K562 (cell line): ENCODE measurements around the gene CERS5. TPM values are rescaled to one million over a fixed set of nuclear protein-coding genes. Genes with fewer than 3 reads are reported as not detected.

Experiments used
- ATAC-seq: fragments of 200-7000 bp; cut with Tn5 transposase; 3 replicates; pipeline ENCODE4 v1.9.1; 2020; ENCODE audit warnings: moderate library complexity
- BruUV-seq: library from RNA; stranded (reverse); fragments of 400-500 nt; replicated peaks from 2 replicates; lab custom pipeline; 2021; lab: Mats Ljungman, UMichigan
- CTCF ChIA-PET: fragments of 300-600 bp; formaldehyde crosslinking; extraction: SDS; loops from one replicate; lab custom pipeline; 2021; ENCODE audit warnings: low intra/inter-chr PET ratio; lab: Yijun Ruan, JAX
- POLR2A ChIA-PET: fragments of 300-600, 350-650 bp; sonication (Branson Sonifier 250); formaldehyde crosslinking; extraction: SDS; loops from one replicate; lab custom pipeline; 2021; ENCODE audit warnings: antibody characterized with exemption, inconsistent platforms; lab: Yijun Ruan, JAX
- DNase-seq, 4 experiments: peaks; one replicate each; pipeline versions ENCODE4 v3.0.0 to v3.0.0-alpha.2; 2011 to 2018; ENCODE audit warnings: low spot score in 3 of 4, mixed read lengths in 3 of 4; ENCODE audit errors: extremely low read depth in 1 of 4
- FAIRE-seq: peaks from 2 replicates; lab custom pipeline; 2011; peaks lifted over from hg19 to GRCh38; lab: Jason Lieb, UNC
- H2AFZ ChIP-seq: 2 replicates; pipeline ENCODE4 v1.6.0; 2011; ENCODE audit warnings: low read depth, low read length, control low read depth, inconsistent platforms
- H3K27ac ChIP-seq: fragments of 200-600 bp; 3 replicates; pipeline ENCODE4 v1.8.0; 2011; ENCODE audit warnings: low read depth, mild to moderate bottlenecking, control low read depth, inconsistent platforms, low read length, moderate library complexity, mixed read lengths; ENCODE audit errors: extremely low read depth
- H3K27me3 ChIP-seq, 2 experiments: fragments of 300-600 bp in 1 of 2; 2 replicates in 1 of 2; 3 replicates in 1 of 2; pipeline versions ENCODE4 v1.6.0 to v1.8.0; 2011; ENCODE audit warnings: inconsistent platforms in 2 of 2, low read length in 2 of 2, mild to moderate bottlenecking in 1 of 2, mixed read lengths in 1 of 2, moderate library complexity in 1 of 2; ENCODE audit not compliant: control insufficient read depth in 2 of 2, insufficient read depth in 2 of 2
- H3K36me3 ChIP-seq: fragments of 300-600 bp; 3 replicates; pipeline ENCODE4 v1.8.0; 2011; ENCODE audit warnings: mild to moderate bottlenecking, low read length, inconsistent platforms; ENCODE audit not compliant: control insufficient read depth, insufficient read depth
- H3K4me1 ChIP-seq, 2 experiments: fragments of 200-600 bp in 1 of 2; replicated peaks in 1 of 2; 2 replicates in 1 of 2; 3 replicates in 1 of 2; pipeline versions ENCODE4 v1.5.1 to v1.8.0; 2011; ENCODE audit warnings: inconsistent platforms in 2 of 2, low read length in 2 of 2, mild to moderate bottlenecking in 1 of 2, mixed read lengths in 1 of 2, moderate library complexity in 1 of 2; ENCODE audit not compliant: control insufficient read depth in 2 of 2, insufficient read depth in 2 of 2
- H3K4me2 ChIP-seq: 2 replicates; pipeline ENCODE4 v1.6.1; 2011; ENCODE audit warnings: low read length, control low read depth, inconsistent platforms, mixed read lengths; ENCODE audit not compliant: insufficient read depth
- H3K4me3 ChIP-seq: fragments of 200-600 bp; sonication (generic), shearing (Covaris generic); 2 replicates; pipeline ENCODE4 v1.5.1; 2016; ENCODE audit warnings: control low read depth, inconsistent platforms
- H3K79me2 ChIP-seq: fragments of 200-600 bp; 3 replicates; pipeline ENCODE4 v1.8.0; 2011; ENCODE audit warnings: low read length, inconsistent platforms; ENCODE audit not compliant: control insufficient read depth, insufficient read depth
- H3K9ac ChIP-seq, 2 experiments: 2 replicates each; pipeline versions ENCODE4 v1.6.0 to v1.6.1; 2011; ENCODE audit warnings: low read depth in 2 of 2, low read length in 2 of 2, control low read depth in 1 of 2, inconsistent platforms in 1 of 2, mild to moderate bottlenecking in 1 of 2, mixed read lengths in 1 of 2; ENCODE audit not compliant: insufficient read depth in 1 of 2
- H3K9me1 ChIP-seq: one replicate; pipeline ENCODE4 v1.6.0; 2011; ENCODE audit warnings: inconsistent platforms, mild to moderate bottlenecking, low read length, moderate library complexity; ENCODE audit not compliant: control insufficient read depth, insufficient read depth
- H3K9me3 ChIP-seq: replicated peaks from 2 replicates; pipeline ENCODE4 v1.5.1; 2011; ENCODE audit warnings: low read depth, low read length, inconsistent platforms; ENCODE audit not compliant: control insufficient read depth, insufficient read depth
- H4K20me1 ChIP-seq: replicated peaks from 2 replicates; pipeline ENCODE4 v1.6.1; 2011; ENCODE audit warnings: low read length, inconsistent platforms, mixed read lengths; ENCODE audit not compliant: control insufficient read depth, insufficient read depth
- CC2D1A ChIP-seq: fragments of 450-650 bp; IDR thresholded peaks from 2 replicates; pipeline ENCODE4 v1.6.1; 2017; ENCODE audit warnings: mild to moderate bottlenecking
- FOXP1 ChIP-seq: sonication (generic); formaldehyde crosslinking; IDR thresholded peaks from 2 replicates; pipeline ENCODE4 v1.8.0; 2022; ENCODE audit warnings: mild to moderate bottlenecking, missing genetic modification reagents
- MTA3 ChIP-seq: fragments of 450-650 bp; formaldehyde crosslinking; IDR thresholded peaks from 2 replicates; pipeline ENCODE4 v1.6.1; 2017; ENCODE audit warnings: mild to moderate bottlenecking, borderline replicate concordance
- RCOR1 ChIP-seq, 2 experiments: IDR thresholded peaks; 2 replicates each; pipeline ENCODE4 v1.6.1; 2012; ENCODE audit warnings: low read depth in 2 of 2, low read length in 2 of 2, borderline replicate concordance in 1 of 2, improper control_type of control experiment in 1 of 2
- RERE ChIP-seq: sonication (generic); formaldehyde crosslinking; IDR thresholded peaks from 2 replicates; pipeline ENCODE4 v1.8.0; 2023; ENCODE audit warnings: missing genetic modification reagents, mild to moderate bottlenecking, borderline replicate concordance
- STAT5B ChIP-seq: fragments of 250-450 bp; sonication (Bioruptor Pico); IDR thresholded peaks from 2 replicates; pipeline ENCODE4 v1.8.0; 2021; ENCODE audit warnings: mild to moderate bottlenecking, inconsistent platforms
- SUPT5H ChIP-seq: fragments of 450-650 bp; IDR thresholded peaks from 2 replicates; pipeline ENCODE4 v1.6.1; 2016
- TEAD1 ChIP-seq, 2 experiments: fragments of 450-650 bp in 1 of 2; sonication (generic) in 1 of 2; formaldehyde crosslinking; IDR thresholded peaks; 2 replicates each; pipeline versions ENCODE4 v1.4.0 to v1.8.0; 2020 to 2022; ENCODE audit warnings: mild to moderate bottlenecking in 2 of 2, missing genetic modification reagents in 1 of 2
- ZBTB8A ChIP-seq: fragments of 450-650 bp; IDR thresholded peaks from 2 replicates; pipeline ENCODE4 v1.6.1; 2018; ENCODE audit warnings: mild to moderate bottlenecking, moderate library complexity; ENCODE audit not compliant: partially characterized antibody
- ZFP30 ChIP-seq: fragments of 250-450 bp; sonication (Bioruptor Pico); IDR thresholded peaks from 2 replicates; pipeline ENCODE4 v1.8.0; 2022; ENCODE audit warnings: moderate library complexity, mild to moderate bottlenecking, inconsistent platforms, borderline replicate concordance
- ZNF668 ChIP-seq: fragments of 250-450 bp; sonication (Bioruptor Pico); IDR thresholded peaks from 2 replicates; pipeline ENCODE4 v1.8.0; 2022; ENCODE audit warnings: mild to moderate bottlenecking, inconsistent platforms
- WGBS: fragments of 100-300 bp; shearing (Covaris generic); methylation state at CpG from one replicate; pipeline ENCODE4 v1.1.6; 2016; ENCODE audit warnings: low coverage, mixed read lengths; ENCODE audit not compliant: insufficient coverage; ENCODE audit errors: missing lambda C conversion rate; 5-methylcytosine and 5-hydroxymethylcytosine counted together
- in situ Hi-C: fragments of 300-500 bp; cut with MboI; formaldehyde crosslinking; loops from 4 replicates; pipeline ENCODE4 v1.15.0; 2018; ENCODE audit warnings: inconsistent platforms, mixed read lengths
- intact Hi-C: fragments of 100-400 bp; cut with micrococcal nuclease; formaldehyde crosslinking; loops from 2 replicates; pipeline ENCODE4 v1.14.2; 2022
- polyA plus RNA-seq, 8 experiments: library from polyadenylated mRNA; depleted of rRNA in 4 of 8; stranded (reverse) in 5 of 8; unstranded in 3 of 8; fragments of >200 nt; fragmentation: Nextera tagmentation in 2 of 8; fragmentation: Illumina TruSeq in 1 of 8; extraction: Ambion mirVana in 2 of 8; extraction: Trizol in 1 of 8; gene quantifications; 2 replicates each; pipeline versions ENCODE4 v1.2.1 to v1.2.3, GENCODE V29; 2011 to 2014; ENCODE audit warnings: inconsistent platforms in 1 of 8, missing spikeins in 1 of 8
- total RNA-seq, 7 experiments: library from RNA; depleted of rRNA in 6 of 7; stranded (reverse); fragments of >200 nt in 6 of 7; fragmentation: Illumina TruSeq in 2 of 7; extraction: Trizol in 2 of 7; gene quantifications; 2 replicates each; pipeline versions ENCODE4 v1.2.1 to v1.2.3, GENCODE V29; 2011 to 2021; ENCODE audit warnings: low replicate concordance in 1 of 7
- TF ChIP-seq, protein P1 (sequence below): fragments of 450-650 bp; conservative IDR thresholded peaks from 2 replicates; pipeline ENCODE4 v1.6.1; 2016; ENCODE audit warnings: missing genetic modification characterization, low read depth, mild to moderate bottlenecking, control low read depth, missing compliant biosample characterization
- TF ChIP-seq, protein P2 (sequence below): fragments of 250-450 bp; sonication (Bioruptor Pico); IDR thresholded peaks from 2 replicates; pipeline ENCODE4 v1.5.0; 2021

CERS5 gene
- total and polyA plus RNA-seq, 9 of the 15 experiments (the other 6 are each of a cell fraction or from before 2014, with no cell fraction given) = 6.1 to 47.5 (median 17.8) TPM

- TF ChIP-seq, protein P1, sequence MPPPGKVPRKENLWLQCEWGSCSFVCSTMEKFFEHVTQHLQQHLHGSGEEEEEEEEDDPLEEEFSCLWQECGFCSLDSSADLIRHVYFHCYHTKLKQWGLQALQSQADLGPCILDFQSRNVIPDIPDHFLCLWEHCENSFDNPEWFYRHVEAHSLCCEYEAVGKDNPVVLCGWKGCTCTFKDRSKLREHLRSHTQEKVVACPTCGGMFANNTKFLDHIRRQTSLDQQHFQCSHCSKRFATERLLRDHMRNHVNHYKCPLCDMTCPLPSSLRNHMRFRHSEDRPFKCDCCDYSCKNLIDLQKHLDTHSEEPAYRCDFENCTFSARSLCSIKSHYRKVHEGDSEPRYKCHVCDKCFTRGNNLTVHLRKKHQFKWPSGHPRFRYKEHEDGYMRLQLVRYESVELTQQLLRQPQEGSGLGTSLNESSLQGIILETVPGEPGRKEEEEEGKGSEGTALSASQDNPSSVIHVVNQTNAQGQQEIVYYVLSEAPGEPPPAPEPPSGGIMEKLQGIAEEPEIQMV = no peak
- TF ChIP-seq SUPT5H = no peak
- TF ChIP-seq TEAD1 (CRISPR knock-in tag; IDR thresholded peaks at IDR 0.05) = no peak
- TF ChIP-seq, protein P2, sequence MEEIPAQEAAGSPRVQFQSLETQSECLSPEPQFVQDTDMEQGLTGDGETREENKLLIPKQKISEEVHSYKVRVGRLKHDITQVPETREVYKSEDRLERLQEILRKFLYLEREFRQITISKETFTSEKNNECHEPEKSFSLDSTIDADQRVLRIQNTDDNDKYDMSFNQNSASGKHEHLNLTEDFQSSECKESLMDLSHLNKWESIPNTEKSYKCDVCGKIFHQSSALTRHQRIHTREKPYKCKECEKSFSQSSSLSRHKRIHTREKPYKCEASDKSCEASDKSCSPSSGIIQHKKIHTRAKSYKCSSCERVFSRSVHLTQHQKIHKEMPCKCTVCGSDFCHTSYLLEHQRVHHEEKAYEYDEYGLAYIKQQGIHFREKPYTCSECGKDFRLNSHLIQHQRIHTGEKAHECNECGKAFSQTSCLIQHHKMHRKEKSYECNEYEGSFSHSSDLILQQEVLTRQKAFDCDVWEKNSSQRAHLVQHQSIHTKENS (CRISPR knock-in tag) = no peak
- TF ChIP-seq ZFP30 (CRISPR knock-in tag) = no peak
Measured at GRCh38 chr12:50099302-50100008, 67.7 kb downstream of the CERS5 start (continued).

DNA sequence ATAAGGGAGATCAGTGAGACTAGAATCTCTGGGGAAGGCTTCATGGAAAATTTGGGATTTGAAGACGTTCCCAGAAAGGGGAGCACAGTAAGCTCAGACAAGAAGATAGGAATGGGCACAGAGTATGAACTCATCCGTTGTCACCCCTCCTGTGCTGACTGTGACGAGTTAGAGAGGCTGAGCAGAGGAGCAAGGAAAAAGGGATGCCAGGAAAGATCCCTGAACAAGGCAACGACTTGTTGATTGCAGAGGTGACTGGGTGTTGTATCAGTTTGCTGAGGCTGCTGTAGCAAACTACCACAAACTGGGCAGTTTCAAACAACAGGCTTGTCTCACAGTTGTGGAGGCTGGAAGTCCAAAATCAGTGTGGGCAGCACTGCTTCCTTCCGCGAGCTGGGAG is 69.2 kb downstream of the CERS5 start:
- H3K4me2 ChIP-seq = no peak overlapping the region
- in situ Hi-C loops (no loop called here), intact Hi-C loops (no loop called here)
- no peak overlapping the region for H3K9ac ChIP-seq
- no peaks in the 10 kb centered on the region for H3K9me1 ChIP-seq
- H3K79me2 ChIP-seq = no peaks in the 10 kb centered on the region
- DNase-seq = no peak
- no peak overlapping the region for H2AFZ ChIP-seq
- no peak for ATAC-seq
- ChIA-PET POLR2A (interaction anchor here (0.6 to 3.5 kb wide), 3 partner anchors 13 to 142 kb away, joined by 3 to 16 read pairs (median 4); partner anchors contain the start of genes COX14 and SMARCD1), CTCF (no interaction called here)
- no peaks in the 10 kb centered on the region for H3K9me3 ChIP-seq
- no peaks in the 10 kb centered on the region for H4K20me1 ChIP-seq
- no peaks in the 10 kb centered on the region; a peak in 1 of 5 replicates for H3K4me1 ChIP-seq
- H3K4me3 ChIP-seq = no peak overlapping the region
- no peaks in the 10 kb centered on the region for H3K27me3 ChIP-seq
- no peak for FAIRE-seq
- BruUV-seq = no TSS peak
- WGBS = 92% methylated on average over 6 of the region's 6 CpGs
- no peak overlapping the region for H3K27ac ChIP-seq
- peaks cover 73% of the 10 kb centered on the region for H3K36me3 ChIP-seq
- TF ChIP-seq RERE (no peak), CC2D1A (no peak), ZNF668 (CRISPR knock-in tag) (no peak), MTA3 (no peak), FOXP1 (no peak), STAT5B (CRISPR knock-in tag) (no peak), RCOR1 (IDR thresholded peaks at IDR 0.05; ENCODE audit: borderline replicate concordance in 1 of 2, low read depth in 2 of 2, low read length in 2 of 2) (no peak), ZBTB8A (no peak)
